Activated CD8-positive, alpha-beta memory T cell treated with anti-CD3 and anti-CD28 coated beads for 36 hours (primary cell): ENCODE measurements around the gene DAGLB. TPM values are rescaled to one million over a fixed set of nuclear protein-coding genes. Genes with fewer than 3 reads are reported as not detected.
"Not testable (repeated sequence)": the region's sequence is repeated elsewhere in the genome, so short reads cannot be mapped to it uniquely, and the experiment has no call there.

Experiments used
- CTCF ChIA-PET: fragments of 350-600 bp; sonication (Branson Sonifier 250); formaldehyde crosslinking; loops from one replicate; lab custom pipeline; 2021; ENCODE audit warnings: antibody characterized with exemption; lab: Charles Lee
- POLR2A ChIA-PET: fragments of 350-600 bp; sonication (Branson Sonifier 250); formaldehyde crosslinking; loops from one replicate; lab custom pipeline; 2021; ENCODE audit warnings: antibody characterized with exemption; lab: Charles Lee
- total RNA-seq, 2 experiments: library from RNA; stranded (reverse); gene quantifications; one replicate each; pipeline ENCODE4 v1.2.3, GENCODE V29; 2021

DAGLB gene
- total RNA-seq, 2 experiments from 2014 or later, result 17.0 to 17.3 TPM

DNA sequence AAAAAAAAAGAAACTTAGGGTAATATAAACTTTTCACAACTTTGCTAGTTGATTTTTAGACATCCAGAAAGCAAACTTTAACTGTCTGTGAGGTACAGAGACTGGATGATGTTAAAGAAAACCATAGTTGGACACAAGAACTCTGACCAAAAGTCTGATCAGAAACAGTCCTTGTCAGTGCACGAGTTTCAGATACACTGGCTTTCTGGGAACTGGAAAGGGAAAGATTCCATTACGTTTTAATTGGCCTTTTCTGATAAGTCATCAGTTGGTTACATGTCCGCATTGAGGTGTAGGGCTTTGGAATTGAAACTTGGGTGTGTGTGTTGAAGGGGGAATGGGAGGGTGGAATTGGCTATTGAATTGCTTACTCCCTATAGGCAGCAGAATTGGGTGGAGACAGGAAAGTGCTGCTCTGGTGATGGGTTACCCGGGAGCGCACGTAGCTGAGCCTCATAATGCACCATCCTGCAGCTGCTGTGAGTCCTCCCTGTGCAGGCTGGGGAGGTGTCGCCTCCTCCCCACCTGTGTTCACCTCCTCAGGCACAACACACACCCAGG is 59.9 kb downstream of the DAGLB start:
- ChIA-PET POLR2A (no interaction called here), CTCF (interaction anchor here (0.6 kb wide), 1 partner anchor 29 kb away, joined by 3 read pairs; no protein-coding TSS in a partner anchor)

DNA sequence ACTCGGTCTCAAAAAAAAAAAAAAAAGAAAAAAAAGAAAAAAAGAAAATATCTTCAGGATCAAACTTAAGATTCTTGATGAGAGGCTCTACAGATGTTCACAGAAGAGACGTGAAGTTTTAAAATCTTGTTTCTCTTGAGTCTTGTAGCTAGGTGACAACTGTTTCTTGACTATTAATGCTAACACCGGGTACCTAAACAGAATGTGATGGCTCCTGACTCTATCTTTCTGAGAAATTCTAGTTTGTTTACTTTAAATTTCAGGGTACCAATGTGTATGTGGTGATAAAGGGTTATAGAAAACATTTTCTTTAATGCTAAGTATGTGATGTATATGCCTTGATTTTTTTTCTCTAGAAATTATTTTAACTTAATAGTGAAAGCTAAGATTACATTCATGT is 61.0 kb downstream of the DAGLB start:
- POLR2A ChIA-PET, result interaction anchor here (0.7 kb wide), 1 partner anchor 10 kb away, joined by 5 read pairs; no protein-coding TSS in a partner anchor
- CTCF ChIA-PET, result interaction anchor here (1.2 kb wide), 1 partner anchor 9 kb away, joined by 3 read pairs; no protein-coding TSS in a partner anchor

DNA sequence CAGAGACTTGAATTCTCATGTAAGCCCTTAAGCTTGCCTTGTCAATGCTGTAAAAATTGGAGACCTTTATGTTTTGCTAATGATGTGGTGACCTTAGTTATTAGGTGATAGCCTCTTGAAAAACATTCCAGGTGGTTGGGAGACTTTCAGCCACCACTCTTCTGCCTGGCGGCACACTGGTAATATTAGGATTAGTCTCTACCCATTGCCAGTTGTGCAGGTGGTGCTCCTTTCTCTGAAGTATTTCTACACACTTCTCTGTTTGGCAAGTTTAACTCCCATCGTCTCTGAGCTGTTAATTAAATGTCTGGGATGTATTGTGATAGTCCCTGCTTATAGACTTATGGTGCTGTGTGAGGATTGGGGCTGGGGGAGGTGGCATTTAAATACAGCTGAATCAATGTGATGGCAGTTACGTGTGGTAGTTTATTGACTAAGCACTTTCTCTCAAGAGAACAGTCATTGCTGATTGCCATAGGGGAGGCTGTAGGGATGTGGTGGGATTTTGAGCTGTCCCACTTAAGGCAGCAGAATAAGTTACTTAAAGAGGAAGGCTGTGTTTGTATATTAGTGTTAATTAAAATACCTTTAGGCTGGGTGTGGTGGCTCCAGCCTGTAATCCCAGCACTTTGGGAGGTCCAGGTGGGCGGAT is 61.7 kb downstream of the DAGLB start:
- ChIA-PET POLR2A (interaction anchor here (0.5 kb wide), 1 partner anchor 539 kb away, joined by 7 read pairs; no protein-coding TSS in a partner anchor), CTCF (interaction anchor here (1.2 kb wide), 1 partner anchor 8 kb away, joined by 3 read pairs; no protein-coding TSS in a partner anchor)

- CTCF ChIA-PET, result interaction anchor here (1.2 kb wide), 1 partner anchor 50 kb away, joined by 5 read pairs; no protein-coding TSS in a partner anchor
- POLR2A ChIA-PET, result interaction anchor here (0.5 kb wide), 2 partner anchors 25 to 538 kb away, joined by 7 to 8 read pairs; no protein-coding TSS in a partner anchor
Observed at GRCh38 chr7:6385110-6385781, 62.5 kb downstream of the DAGLB start.

GRCh38 chr7:6384327-6384726 is 63.4 kb downstream of the DAGLB start:
- ChIA-PET POLR2A (no interaction called here), CTCF (interaction anchor here (1.2 kb wide), 1 partner anchor 51 kb away, joined by 5 read pairs; no protein-coding TSS in a partner anchor)

DNA sequence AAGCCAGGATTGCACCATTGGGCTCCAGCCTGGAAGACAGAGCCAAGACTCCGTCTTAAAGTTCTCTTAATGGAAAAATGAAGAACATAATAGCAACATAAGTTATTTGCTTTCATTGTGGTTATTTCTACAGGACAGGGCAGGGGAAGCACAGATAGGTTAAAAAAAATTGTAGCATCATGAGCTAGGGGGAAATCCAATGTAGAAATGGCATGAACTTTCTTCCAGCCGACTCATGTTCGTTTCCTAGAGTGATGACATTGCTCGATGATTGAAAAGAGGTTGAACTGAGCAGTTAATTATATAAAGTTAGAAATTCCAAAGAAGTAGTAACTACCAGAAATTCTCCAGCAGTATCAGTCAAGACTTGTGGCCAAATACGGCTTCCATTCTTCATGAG is 64.9 kb downstream of the DAGLB start:
- ChIA-PET CTCF (no interaction called here), POLR2A (interaction anchor here (0.6 kb wide), 1 partner anchor 716 kb away, joined by 8 read pairs; no protein-coding TSS in a partner anchor)

DNA sequence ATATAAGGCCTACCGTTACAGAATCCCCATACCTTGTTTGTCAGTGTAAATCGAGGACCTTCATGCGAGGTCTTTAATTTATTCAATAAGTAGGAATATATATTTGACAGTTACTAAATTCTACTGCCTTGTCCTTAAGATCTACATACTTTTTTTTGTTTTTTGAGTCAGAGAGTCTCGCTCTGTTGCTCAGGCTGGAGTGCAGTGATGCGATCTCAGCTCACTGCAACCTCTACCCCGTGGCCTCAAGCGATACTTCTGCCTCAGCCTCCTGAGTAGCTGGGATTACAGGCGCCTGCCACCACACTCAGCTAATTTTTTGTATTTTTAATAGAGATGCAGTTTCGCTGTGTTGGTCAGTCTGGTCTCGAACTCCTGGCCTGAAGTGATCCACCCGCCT is 65.9 kb downstream of the DAGLB start:
- CTCF ChIA-PET, result interaction anchor here (0.6 kb wide), 1 partner anchor 15 kb away, joined by 4 read pairs; no protein-coding TSS in a partner anchor
- POLR2A ChIA-PET, result interaction anchor here (1.1 kb wide), 1 partner anchor 9 kb away, joined by 5 read pairs; no protein-coding TSS in a partner anchor

DNA sequence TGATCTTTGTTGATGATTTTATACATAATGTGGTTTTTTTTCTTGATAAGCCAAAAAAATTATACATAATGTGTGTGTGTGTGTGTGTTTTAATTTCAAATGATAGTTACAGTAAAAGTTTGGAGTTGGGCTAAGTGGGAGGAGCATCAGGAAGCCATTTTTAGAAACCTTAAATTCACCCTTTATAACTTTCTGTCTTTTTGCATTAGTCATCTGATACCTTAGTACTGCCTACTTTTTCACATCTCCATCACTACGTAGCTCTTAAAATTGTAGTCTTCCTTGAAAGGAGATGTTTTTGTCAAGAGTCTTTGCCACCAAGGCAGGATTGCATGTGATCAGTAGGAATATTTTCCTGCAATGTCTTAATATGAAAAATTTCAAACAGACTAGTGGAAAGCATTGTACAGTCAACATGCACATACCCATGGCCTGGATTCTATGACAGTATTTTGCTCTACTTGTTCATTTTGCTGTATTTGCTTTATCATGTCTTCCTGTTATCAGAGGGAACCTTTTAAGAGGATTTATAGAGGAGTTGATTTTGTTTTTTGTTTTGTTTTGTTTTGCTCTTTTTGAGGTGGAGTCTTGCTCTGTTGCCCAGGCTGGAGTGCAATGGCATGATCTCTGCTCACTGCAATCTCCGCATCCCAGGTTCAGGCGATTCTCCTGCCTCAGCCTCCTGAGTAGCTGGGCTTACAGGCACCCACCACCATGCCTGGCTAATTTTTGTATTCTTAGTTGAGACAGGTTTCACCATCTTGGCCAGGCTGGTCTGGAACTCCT is 67.3 kb downstream of the DAGLB start:
- POLR2A ChIA-PET, result no interaction called here
- CTCF ChIA-PET, result no interaction called here

- ChIA-PET POLR2A (no interaction called here), CTCF (no interaction called here)
Observed at GRCh38 chr7:6379886-6380285, 67.9 kb downstream of the DAGLB start.

GRCh38 chr7:6378556-6378955 is 69.2 kb downstream of the DAGLB start:
- POLR2A ChIA-PET, result not testable (repeated sequence)
- CTCF ChIA-PET, result interaction anchor here (1.4 kb wide), 1 partner anchor 8 kb away, joined by 3 read pairs; no protein-coding TSS in a partner anchor

- ChIA-PET POLR2A (no interaction called here), CTCF (no interaction called here)
Observed at GRCh38 chr7:6376820-6377219, 70.9 kb downstream of the DAGLB start.

GRCh38 chr7:6375348-6376101 is 72.2 kb downstream of the DAGLB start:
- ChIA-PET POLR2A (interaction anchor here (0.7 kb wide), 1 partner anchor 157 kb away, joined by 5 read pairs; no protein-coding TSS in a partner anchor), CTCF (no interaction called here)

DNA sequence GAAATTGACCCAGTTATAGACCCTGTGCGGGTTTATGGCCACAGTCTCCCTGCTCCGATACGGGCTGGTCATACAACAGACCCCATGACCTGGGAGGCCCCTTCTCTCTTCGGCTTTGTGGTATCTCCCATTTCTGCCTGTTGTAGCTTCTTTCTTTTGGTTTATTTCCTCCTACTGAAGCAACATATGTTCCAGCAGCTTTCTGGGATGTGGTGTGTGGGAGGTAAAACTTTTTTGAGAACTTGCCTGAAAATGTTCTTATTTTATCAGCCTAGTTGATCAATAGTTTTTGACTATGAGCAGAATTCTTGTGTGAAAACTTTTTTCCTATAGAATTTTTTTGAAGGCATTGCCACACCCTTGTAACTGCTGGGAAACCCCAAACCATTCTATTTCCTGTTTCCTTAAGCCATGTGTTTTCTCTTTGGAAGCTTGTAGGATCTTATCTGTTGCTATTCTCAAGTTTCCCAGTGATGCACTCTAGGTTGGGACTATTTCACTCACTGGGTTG is 80.0 kb downstream of the DAGLB start:
- CTCF ChIA-PET, result no interaction called here
- POLR2A ChIA-PET, result no interaction called here

DNA sequence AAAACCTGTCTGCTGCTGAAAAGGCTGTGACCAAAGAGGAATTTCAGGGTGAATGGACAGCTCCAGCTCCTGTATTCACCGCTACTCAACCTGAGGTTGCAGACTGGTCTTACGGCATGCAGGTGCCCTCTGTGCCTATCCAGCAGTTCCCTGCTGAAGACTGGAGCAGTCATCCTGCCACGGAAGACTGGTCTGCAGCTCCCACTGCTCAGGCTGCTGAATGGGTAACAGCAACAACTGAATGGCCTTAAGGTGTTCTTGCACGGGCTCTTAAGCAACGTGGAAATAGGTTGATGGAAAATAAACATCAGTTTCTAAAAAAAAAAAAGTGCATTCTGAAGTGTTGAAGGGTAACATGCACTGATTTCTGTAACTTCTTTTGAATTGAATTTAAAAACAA is 82.3 kb downstream of the DAGLB start:
- ChIA-PET POLR2A (no interaction called here), CTCF (no interaction called here)

DNA sequence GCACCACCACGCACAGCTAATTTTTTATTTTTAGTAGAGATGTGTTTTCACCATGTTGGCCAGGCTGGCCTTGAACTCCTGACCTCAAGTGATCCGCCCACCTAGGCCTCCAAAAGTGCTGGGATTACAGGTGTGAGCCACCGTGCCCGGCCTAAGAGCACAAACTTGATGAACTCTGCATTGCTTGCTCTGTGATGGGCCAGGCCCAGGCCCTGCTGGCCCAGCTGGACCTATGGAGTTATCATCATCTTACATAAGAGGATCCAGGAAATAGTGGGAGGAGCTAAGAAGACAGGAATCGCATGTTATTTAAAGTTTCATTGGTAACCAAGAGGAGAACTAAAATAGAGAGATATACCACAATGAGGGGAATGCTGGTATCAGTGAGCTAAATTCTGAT is 86.9 kb downstream of the DAGLB start:
- CTCF ChIA-PET, result interaction anchor here (0.6 to 1.0 kb wide), 2 partner anchors 11 to 52 kb away, joined by 3 to 5 read pairs; no protein-coding TSS in a partner anchor
- POLR2A ChIA-PET, result no interaction called here

DNA sequence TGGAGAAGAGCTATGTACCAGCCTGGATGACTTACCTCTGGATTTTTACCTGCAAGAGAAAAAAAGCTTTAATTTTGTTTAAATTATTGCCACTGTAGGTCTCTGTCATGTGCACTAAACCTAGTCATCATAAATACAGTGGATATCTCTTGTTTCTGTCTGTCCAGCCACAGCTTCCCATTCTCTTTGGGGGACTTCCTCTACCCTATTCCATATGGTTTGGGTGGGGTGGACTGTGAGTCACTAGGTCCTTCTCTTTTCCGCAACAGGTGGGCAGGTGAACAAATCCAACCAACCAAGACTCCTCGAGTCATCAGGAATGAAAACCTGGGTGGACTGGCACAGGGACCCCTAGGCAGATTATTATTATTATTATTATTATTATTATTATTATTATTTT is 88.0 kb downstream of the DAGLB start:
- ChIA-PET CTCF (no interaction called here), POLR2A (interaction anchor here (0.7 kb wide), 1 partner anchor 512 kb away, joined by 11 read pairs; no protein-coding TSS in a partner anchor)
